HepG2 (cell line): ENCODE data around the gene TMEM132D. TPM values are rescaled to one million over a fixed set of nuclear protein-coding genes. Genes with fewer than 3 reads are reported as not detected.

Experiments used
- ATAC-seq: fragments of 200-7000 bp; cut with Tn5 transposase; 3 replicates; pipeline ENCODE4 v1.9.1; 2020; ENCODE audit warnings: mild to moderate bottlenecking, moderate library complexity
- BruUV-seq: library from RNA; stranded (reverse); fragments of 400-500 nt; replicated peaks from 2 replicates; lab custom pipeline; 2021; lab: Mats Ljungman, UMichigan
- CTCF ChIA-PET: fragments of 300-600 bp; formaldehyde crosslinking; extraction: SDS; loops from one replicate; lab custom pipeline; 2021; ENCODE audit warnings: low total read pairs, inconsistent platforms, low intra/inter-chr PET ratio; lab: Yijun Ruan, JAX
- POLR2A ChIA-PET: fragments of 350-600 bp; sonication (Branson Sonifier 250); formaldehyde crosslinking; loops from one replicate; lab custom pipeline; 2020; ENCODE audit warnings: antibody characterized with exemption, inconsistent platforms; lab: Yijun Ruan, JAX
- DNase-seq: peaks from one replicate; pipeline ENCODE4 v3.0.0-alpha.2; 2015; ENCODE audit warnings: low spot score
- FAIRE-seq: peaks from 3 replicates; lab custom pipeline; 2011; peaks lifted over from hg19 to GRCh38; lab: Jason Lieb, UNC
- H2AFZ ChIP-seq: one replicate; pipeline ENCODE4 v1.6.1; 2011; ENCODE audit warnings: low read length, inconsistent platforms
- H3K27ac ChIP-seq: fragments of 300-600 bp; 3 replicates; pipeline ENCODE4 v1.8.0; 2011; ENCODE audit warnings: mixed run types, mild to moderate bottlenecking, mixed read lengths, low read length, inconsistent platforms; ENCODE audit not compliant: insufficient read depth; ENCODE audit errors: extremely low read length
- H3K27me3 ChIP-seq, 2 experiments: fragments of 200-600 bp in 1 of 2; 2 replicates in 1 of 2; 3 replicates in 1 of 2; pipeline versions ENCODE4 v1.6.0 to v1.8.0; 2011; ENCODE audit warnings: low read length in 2 of 2, mild to moderate bottlenecking in 2 of 2, moderate library complexity in 2 of 2, inconsistent platforms in 1 of 2; ENCODE audit not compliant: insufficient read depth in 2 of 2, control insufficient read depth in 1 of 2
- H3K36me3 ChIP-seq, 2 experiments: fragments of 200-600 bp in 1 of 2; replicated peaks in 1 of 2; 2 replicates in 1 of 2; 3 replicates in 1 of 2; pipeline versions ENCODE4 v1.5.1 to v1.8.0; 2011; ENCODE audit warnings: low read length in 2 of 2, inconsistent platforms in 1 of 2; ENCODE audit not compliant: insufficient read depth in 2 of 2, control insufficient read depth in 1 of 2
- H3K4me1 ChIP-seq: 2 replicates; pipeline ENCODE4 v1.5.1; 2012; ENCODE audit warnings: low read length, inconsistent platforms; ENCODE audit not compliant: insufficient read depth
- H3K4me2 ChIP-seq: 2 replicates; pipeline ENCODE4 v1.6.0; 2011; ENCODE audit warnings: low read depth, low read length, inconsistent platforms
- H3K4me3 ChIP-seq, 3 experiments: fragments of 200-600 bp in 1 of 3; sonication (generic), shearing (Covaris generic) in 1 of 3; replicated peaks in 1 of 3; 2 replicates each; pipeline ENCODE4 v1.5.1; 2011 to 2016; ENCODE audit warnings: low read length in 3 of 3, inconsistent platforms in 2 of 3, low read depth in 2 of 3, mild to moderate bottlenecking in 2 of 3, control low read depth in 1 of 3, mixed read lengths in 1 of 3; ENCODE audit not compliant: insufficient read depth in 1 of 3
- H3K79me2 ChIP-seq: one replicate; pipeline ENCODE4 v1.6.1; 2011; ENCODE audit warnings: low read length, inconsistent platforms; ENCODE audit not compliant: insufficient read depth
- H3K9ac ChIP-seq: 2 replicates; pipeline ENCODE4 v1.6.0; 2011; ENCODE audit warnings: mild to moderate bottlenecking, low read depth, low read length, inconsistent platforms; ENCODE audit not compliant: insufficient read depth
- H3K9me3 ChIP-seq: 2 replicates; pipeline ENCODE4 v1.5.1; 2012; ENCODE audit warnings: mild to moderate bottlenecking, low read length
- H4K20me1 ChIP-seq: 2 replicates; pipeline ENCODE4 v1.6.0; 2011; ENCODE audit warnings: inconsistent platforms, mild to moderate bottlenecking, low read length, moderate library complexity; ENCODE audit not compliant: insufficient read depth
- AGO1 ChIP-seq: fragments of 200-400 bp; formaldehyde crosslinking; IDR thresholded peaks from 2 replicates; pipeline ENCODE4 v1.6.1; 2017; ENCODE audit warnings: mild to moderate bottlenecking, low read depth, low read length, moderate library complexity; ENCODE audit not compliant: poor library complexity, severe bottlenecking
- AGO2 ChIP-seq: fragments of 200-400 bp; formaldehyde crosslinking; optimal IDR thresholded peaks from 2 replicates; pipeline ENCODE3; 2017; ENCODE audit warnings: mild to moderate bottlenecking, low read depth, low read length, moderate library complexity
- ETV5 ChIP-seq: IDR thresholded peaks from 2 replicates; pipeline ENCODE4 v1.6.1; 2018; ENCODE audit warnings: missing biosample characterization, missing genetic modification reagents, inconsistent platforms, borderline replicate concordance
- IRF2 ChIP-seq: IDR thresholded peaks from 2 replicates; pipeline ENCODE4 v1.6.1; 2018; ENCODE audit warnings: missing genetic modification reagents, missing compliant biosample characterization
- KDM1A ChIP-seq: IDR thresholded peaks from 2 replicates; pipeline ENCODE4 v1.6.1; 2016; ENCODE audit warnings: missing compliant biosample characterization
- MAFF ChIP-seq: IDR thresholded peaks from 2 replicates; pipeline ENCODE4 v1.6.1; 2011; ENCODE audit warnings: low read depth, low read length, improper control_type of control experiment
- MEIS1 ChIP-seq: sonication (generic); formaldehyde crosslinking; IDR thresholded peaks from 2 replicates; pipeline ENCODE4 v1.9.0; 2021; ENCODE audit warnings: mild to moderate bottlenecking, missing genetic modification reagents, moderate library complexity, borderline replicate concordance
- MIER3 ChIP-seq: IDR thresholded peaks from 2 replicates; pipeline ENCODE4 v1.6.1; 2016; ENCODE audit warnings: missing compliant biosample characterization, borderline replicate concordance
- NFKB2 ChIP-seq: sonication (generic); formaldehyde crosslinking; IDR thresholded peaks from 2 replicates; pipeline ENCODE4 v1.4.0; 2020; ENCODE audit warnings: missing genetic modification reagents, borderline replicate concordance
- PHF21A ChIP-seq: sonication (generic); formaldehyde crosslinking; IDR thresholded peaks from 2 replicates; pipeline ENCODE4 v1.5.0; 2020; ENCODE audit warnings: mild to moderate bottlenecking, missing genetic modification reagents
- RXRB ChIP-seq: IDR thresholded peaks from 2 replicates; pipeline ENCODE4 v1.6.1; 2016; ENCODE audit warnings: borderline replicate concordance, missing genetic modification reagents, missing compliant biosample characterization
- SYNCRIP ChIP-seq: fragments of 200-400 bp; formaldehyde crosslinking; IDR thresholded peaks from 2 replicates; pipeline ENCODE4 v1.6.1; 2018; ENCODE audit warnings: mild to moderate bottlenecking, low read depth, low read length; ENCODE audit not compliant: insufficient read depth
- ZIK1 ChIP-seq: sonication (generic); formaldehyde crosslinking; IDR thresholded peaks from 2 replicates; pipeline ENCODE4 v1.5.0; 2020; ENCODE audit warnings: mild to moderate bottlenecking, low read depth, missing genetic modification reagents, borderline replicate concordance
- ZMAT3 ChIP-seq: sonication (generic); formaldehyde crosslinking; conservative IDR thresholded peaks from 2 replicates; pipeline ENCODE4 v1.7.0; 2021; ENCODE audit warnings: missing genetic modification reagents
- ZNF484 ChIP-seq: sonication (generic); formaldehyde crosslinking; IDR thresholded peaks from 2 replicates; pipeline ENCODE4 v1.5.1; 2020; ENCODE audit warnings: mild to moderate bottlenecking, low read depth, missing genetic modification reagents, borderline replicate concordance
- ZNF563 ChIP-seq: sonication (generic); formaldehyde crosslinking; IDR thresholded peaks from 2 replicates; pipeline ENCODE4 v1.8.0; 2022; ENCODE audit warnings: mild to moderate bottlenecking, moderate library complexity, missing genetic modification reagents
- ZSCAN12 ChIP-seq: sonication (generic); formaldehyde crosslinking; IDR thresholded peaks from 2 replicates; pipeline ENCODE4 v1.9.0; 2021; ENCODE audit warnings: mild to moderate bottlenecking, missing genetic modification reagents
- WGBS: methylation state at CpG from one replicate; pipeline ENCODE4 v1.1.6; 2017; ENCODE audit warnings: low lambda C conversion rate; 5-methylcytosine and 5-hydroxymethylcytosine counted together
- in situ Hi-C: cut with HindIII; loops from 2 replicates; pipeline ENCODE4 v1.10.0; 2017; ENCODE audit warnings: low pct_unique_long_range_greater_than_20kb; ENCODE audit not compliant: extremely low pct_ligation_motif_present
- intact Hi-C: fragments of 100-400 bp; cut with micrococcal nuclease; formaldehyde crosslinking; loops from one replicate; pipeline ENCODE4 v1.10.0; 2022; ENCODE audit not compliant: unreplicated experiment
- polyA plus RNA-seq, 8 experiments: library from polyadenylated mRNA; depleted of rRNA in 3 of 8; stranded (reverse) in 7 of 8; unstranded in 1 of 8; fragments of >200 nt; fragmentation: Illumina TruSeq in 4 of 8; extraction: Trizol in 4 of 8; gene quantifications; 2 replicates each; pipeline versions ENCODE4 v1.2.1 to v1.2.3, GENCODE V29; 2011 to 2016; ENCODE audit warnings: low read depth in 4 of 8, missing spikeins in 1 of 8, mixed read lengths in 1 of 8; ENCODE audit not compliant: insufficient read depth in 1 of 8
- total RNA-seq, 5 experiments: library from RNA; depleted of rRNA; stranded (reverse); fragments of >200 nt; fragmentation: Illumina TruSeq; extraction: Trizol; gene quantifications; 2 replicates each; pipeline ENCODE4 v1.2.3, GENCODE V29; 2016; ENCODE audit warnings: low read depth in 1 of 5
- TF ChIP-seq, protein P1 (sequence below): sonication (generic); formaldehyde crosslinking; IDR thresholded peaks from 2 replicates; pipeline ENCODE4 v1.9.0; 2022; ENCODE audit warnings: missing genetic modification reagents, mild to moderate bottlenecking, borderline replicate concordance
- TF ChIP-seq, protein P2 (sequence below): sonication (generic); formaldehyde crosslinking; conservative IDR thresholded peaks from 2 replicates; pipeline ENCODE4 v1.5.0; 2020; ENCODE audit warnings: missing genetic modification reagents

TMEM132D gene
- total and polyA plus RNA-seq, 2 of the 13 experiments (the other 11 are each of a cell fraction or from before 2014, with no cell fraction given), result not detected

DNA sequence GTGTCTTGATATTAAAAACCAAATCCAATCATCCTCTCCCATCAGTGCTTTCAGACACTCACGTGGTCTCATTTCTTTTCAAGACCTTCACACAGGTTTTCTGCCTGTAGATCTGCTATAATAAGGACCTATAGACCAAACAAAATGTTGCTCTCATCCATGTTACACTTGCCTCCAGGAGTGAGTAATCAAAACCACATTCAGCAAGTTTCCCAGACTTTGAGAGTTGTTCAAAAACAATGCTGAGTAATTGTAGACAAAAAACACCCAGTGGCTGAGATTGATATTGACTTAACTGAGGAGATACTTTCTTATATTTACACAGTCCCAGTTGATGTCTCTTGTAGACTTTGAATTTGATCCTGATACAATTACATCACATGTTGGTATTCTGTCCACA, 383.1 kb downstream of the TMEM132D start:
- in situ Hi-C loops (no loop called here), intact Hi-C loops (no loop called here)
- ATAC-seq (no peak), FAIRE-seq (no peak), DNase-seq (no peak)
- Histone ChIP-seq H3K36me3 (no peaks in the 10 kb centered on the region), H3K9ac (no peak overlapping the region), H3K79me2 (no peaks in the 10 kb centered on the region), H3K4me3 (no peak overlapping the region), H3K4me1 (no peaks in the 10 kb centered on the region), H3K9me3 (peaks cover 18% of the 10 kb centered on the region; the same call in 1 of the 2 replicates), H3K27ac (no peak overlapping the region), H3K4me2 (no peak overlapping the region), H4K20me1 (no peaks in the 10 kb centered on the region), H3K27me3 (no peaks in the 10 kb centered on the region), H2AFZ (no peak overlapping the region)
- BruUV-seq, result no TSS peak
- POLR2A ChIA-PET, result no interaction called here
- 0% methylated on average over 1 of the region's 1 CpG for WGBS
- CTCF ChIA-PET, result no interaction called here
- TF ChIP-seq MEIS1 (no peak), IRF2 (CRISPR knock-in tag) (no peak), ZSCAN12 (no peak), MIER3 (CRISPR knock-in tag) (no peak), ZMAT3 (CRISPR knock-in tag) (no peak), ETV5 (CRISPR knock-in tag) (no peak), SYNCRIP (no peak), ZIK1 (CRISPR knock-in tag) (no peak), AGO2 (no peak), RXRB (CRISPR knock-in tag) (no peak), ZNF484 (CRISPR knock-in tag) (no peak), PHF21A (CRISPR knock-in tag) (no peak), KDM1A (no peak), ZNF563 (CRISPR knock-in tag) (no peak), AGO1 (no peak), MAFF (no peak), NFKB2 (CRISPR knock-in tag) (no peak)
- TF ChIP-seq, protein P1, sequence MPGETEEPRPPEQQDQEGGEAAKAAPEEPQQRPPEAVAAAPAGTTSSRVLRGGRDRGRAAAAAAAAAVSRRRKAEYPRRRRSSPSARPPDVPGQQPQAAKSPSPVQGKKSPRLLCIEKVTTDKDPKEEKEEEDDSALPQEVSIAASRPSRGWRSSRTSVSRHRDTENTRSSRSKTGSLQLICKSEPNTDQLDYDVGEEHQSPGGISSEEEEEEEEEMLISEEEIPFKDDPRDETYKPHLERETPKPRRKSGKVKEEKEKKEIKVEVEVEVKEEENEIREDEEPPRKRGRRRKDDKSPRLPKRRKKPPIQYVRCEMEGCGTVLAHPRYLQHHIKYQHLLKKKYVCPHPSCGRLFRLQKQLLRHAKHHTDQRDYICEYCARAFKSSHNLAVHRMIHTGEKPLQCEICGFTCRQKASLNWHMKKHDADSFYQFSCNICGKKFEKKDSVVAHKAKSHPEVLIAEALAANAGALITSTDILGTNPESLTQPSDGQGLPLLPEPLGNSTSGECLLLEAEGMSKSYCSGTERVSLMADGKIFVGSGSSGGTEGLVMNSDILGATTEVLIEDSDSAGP (CRISPR knock-in tag), result no peak
- TF ChIP-seq, protein P2, sequence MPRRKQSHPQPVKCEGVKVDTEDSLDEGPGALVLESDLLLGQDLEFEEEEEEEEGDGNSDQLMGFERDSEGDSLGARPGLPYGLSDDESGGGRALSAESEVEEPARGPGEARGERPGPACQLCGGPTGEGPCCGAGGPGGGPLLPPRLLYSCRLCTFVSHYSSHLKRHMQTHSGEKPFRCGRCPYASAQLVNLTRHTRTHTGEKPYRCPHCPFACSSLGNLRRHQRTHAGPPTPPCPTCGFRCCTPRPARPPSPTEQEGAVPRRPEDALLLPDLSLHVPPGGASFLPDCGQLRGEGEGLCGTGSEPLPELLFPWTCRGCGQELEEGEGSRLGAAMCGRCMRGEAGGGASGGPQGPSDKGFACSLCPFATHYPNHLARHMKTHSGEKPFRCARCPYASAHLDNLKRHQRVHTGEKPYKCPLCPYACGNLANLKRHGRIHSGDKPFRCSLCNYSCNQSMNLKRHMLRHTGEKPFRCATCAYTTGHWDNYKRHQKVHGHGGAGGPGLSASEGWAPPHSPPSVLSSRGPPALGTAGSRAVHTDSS, result no peak
